HG03064 (cell line): Measurements from ENCODE around the gene HLA-DPA1.

Experiments used
- ATAC-seq: cut with Tn5 transposase; IDR thresholded peaks from one replicate; pipeline ENCODE4 v1.9.1; 2021; ENCODE audit warnings: low read depth; ENCODE audit not compliant: unreplicated experiment

The HLA-DPA1 gene

GRCh38 chr6:33019372-33019771, 54.1 kb downstream of the HLA-DPA1 start:
- no peak for ATAC-seq

GRCh38 chr6:33018904-33019303, 54.5 kb downstream of the HLA-DPA1 start:
- ATAC-seq, result peak; percentile 61

GRCh38 chr6:33018418-33018817, 55.0 kb downstream of the HLA-DPA1 start:
- no peak for ATAC-seq

GRCh38 chr6:33017694-33018353, 55.6 kb downstream of the HLA-DPA1 start:
- no peak for ATAC-seq

- ATAC-seq, result no peak
These were observed 56.4 kb downstream of the HLA-DPA1 start for GRCh38 chr6:33017018-33017417.

GRCh38 chr6:33015798-33016197, 57.7 kb downstream of the HLA-DPA1 start:
- ATAC-seq, result no peak

- ATAC-seq, result no peak
These were observed 58.4 kb downstream of the HLA-DPA1 start for GRCh38 chr6:33014841-33015634.
